Nephron (organoid): ENCODE data around the gene MAP3K8.
"Not testable (repeated sequence)": the region's sequence is repeated elsewhere in the genome, so short reads cannot be mapped to it uniquely, and the experiment has no call there.

Source experiments
- H3K27ac Mint-ChIP-seq, 3 experiments: 2 replicates each; pipeline ENCODE4 v1.8.0; 2020; ENCODE audit warnings: mixed read lengths in 3 of 3, mild to moderate bottlenecking in 2 of 3, moderate library complexity in 1 of 3
- H3K27me3 Mint-ChIP-seq: 2 replicates; pipeline ENCODE4 v1.8.0; 2021; ENCODE audit warnings: low read depth, mild to moderate bottlenecking, moderate library complexity, mixed read lengths
- H3K36me3 Mint-ChIP-seq: 2 replicates; pipeline ENCODE4 v1.8.0; 2020; ENCODE audit warnings: low read depth, mixed read lengths
- H3K4me1 Mint-ChIP-seq: 2 replicates; pipeline ENCODE4 v1.8.0; 2020; ENCODE audit warnings: mixed read lengths
- H3K4me3 Mint-ChIP-seq, 3 experiments: 2 replicates each; pipeline ENCODE4 v1.8.0; 2020; ENCODE audit warnings: mild to moderate bottlenecking in 3 of 3, mixed read lengths in 3 of 3, moderate library complexity in 2 of 3
- H3K9me3 Mint-ChIP-seq: 2 replicates; pipeline ENCODE4 v1.8.0; 2020; ENCODE audit warnings: mixed read lengths
- TF ChIP-seq, protein P1 (sequence below), 3 experiments: fragments of 200-600 bp; sonication (generic); IDR thresholded peaks; one replicate each; pipeline ENCODE4 v1.5.0; 2021; ENCODE audit warnings: antibody characterized with exemption in 3 of 3; ENCODE audit not compliant: unreplicated experiment in 3 of 3

MAP3K8 gene

DNA sequence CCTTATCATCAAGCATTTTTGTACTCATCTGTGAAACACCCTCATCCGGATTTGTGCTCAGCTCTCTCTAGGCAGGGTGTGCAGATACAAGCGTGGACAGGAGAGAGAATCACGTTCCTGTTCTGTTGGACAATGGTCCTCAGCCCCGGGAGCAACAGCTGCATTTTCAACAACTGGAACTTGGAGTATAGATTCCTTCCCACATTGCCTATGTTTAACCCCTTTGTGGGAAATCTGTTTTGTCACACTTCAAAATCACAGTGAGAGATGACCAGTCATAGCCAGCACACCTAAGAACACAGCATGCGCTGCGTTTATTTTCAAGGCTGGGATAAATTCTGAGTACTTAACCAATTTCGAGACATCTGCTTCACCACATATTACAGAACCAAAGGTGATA lies 32.5 kb downstream of the MAP3K8 start:
- peaks cover 4% of the 10 kb centered on the region for H3K27me3 Mint-ChIP-seq

DNA sequence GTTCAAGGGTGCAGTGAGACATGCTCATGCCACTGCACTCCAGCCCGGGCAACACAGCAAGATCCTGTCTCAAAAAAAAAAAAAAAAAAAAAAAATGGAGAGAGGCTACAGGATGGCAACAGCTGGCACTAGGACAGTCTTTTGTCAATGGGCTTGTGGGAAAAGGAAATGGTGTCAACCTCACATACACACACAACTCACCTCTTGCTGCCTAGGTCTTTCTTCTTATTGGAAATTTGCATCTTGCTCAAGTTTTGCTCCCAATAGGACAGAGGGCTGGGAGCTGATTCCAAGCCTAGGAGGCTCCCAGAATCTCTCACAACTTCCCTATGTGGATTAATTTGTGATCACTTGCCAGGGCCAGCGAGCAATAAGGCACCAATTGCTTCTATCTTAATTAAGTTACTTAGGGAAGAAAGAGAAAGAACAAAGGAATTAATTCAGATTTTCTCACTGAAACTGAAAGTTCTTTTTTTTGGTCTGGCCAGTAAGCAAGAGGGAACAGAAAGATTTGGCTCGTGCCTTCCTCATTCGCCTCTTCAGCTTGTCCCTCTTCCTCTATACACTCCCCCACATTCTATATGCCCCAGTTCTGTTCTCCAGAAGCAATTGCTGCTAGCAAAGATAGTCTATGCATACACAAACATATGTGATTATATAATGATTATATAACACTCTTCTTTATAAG lies 33.8 kb downstream of the MAP3K8 start:
- H3K36me3 Mint-ChIP-seq = no peaks in the 10 kb centered on the region
- H3K4me3 Mint-ChIP-seq = no peak overlapping the region
- peaks cover 3% of the 10 kb centered on the region for H3K9me3 Mint-ChIP-seq
- H3K4me1 Mint-ChIP-seq = peaks cover 11% of the 10 kb centered on the region
- H3K27ac Mint-ChIP-seq = no peak overlapping the region
- TF ChIP-seq, protein P1, sequence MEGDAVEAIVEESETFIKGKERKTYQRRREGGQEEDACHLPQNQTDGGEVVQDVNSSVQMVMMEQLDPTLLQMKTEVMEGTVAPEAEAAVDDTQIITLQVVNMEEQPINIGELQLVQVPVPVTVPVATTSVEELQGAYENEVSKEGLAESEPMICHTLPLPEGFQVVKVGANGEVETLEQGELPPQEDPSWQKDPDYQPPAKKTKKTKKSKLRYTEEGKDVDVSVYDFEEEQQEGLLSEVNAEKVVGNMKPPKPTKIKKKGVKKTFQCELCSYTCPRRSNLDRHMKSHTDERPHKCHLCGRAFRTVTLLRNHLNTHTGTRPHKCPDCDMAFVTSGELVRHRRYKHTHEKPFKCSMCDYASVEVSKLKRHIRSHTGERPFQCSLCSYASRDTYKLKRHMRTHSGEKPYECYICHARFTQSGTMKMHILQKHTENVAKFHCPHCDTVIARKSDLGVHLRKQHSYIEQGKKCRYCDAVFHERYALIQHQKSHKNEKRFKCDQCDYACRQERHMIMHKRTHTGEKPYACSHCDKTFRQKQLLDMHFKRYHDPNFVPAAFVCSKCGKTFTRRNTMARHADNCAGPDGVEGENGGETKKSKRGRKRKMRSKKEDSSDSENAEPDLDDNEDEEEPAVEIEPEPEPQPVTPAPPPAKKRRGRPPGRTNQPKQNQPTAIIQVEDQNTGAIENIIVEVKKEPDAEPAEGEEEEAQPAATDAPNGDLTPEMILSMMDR (IDR thresholded peaks at IDR 0.05; ENCODE audit: unreplicated experiment in 3 of 3) = no peak
- peaks cover 5% of the 10 kb centered on the region for H3K27me3 Mint-ChIP-seq

More for the DNA sequence above, 32.5 kb downstream of the MAP3K8 start:
- H3K36me3 Mint-ChIP-seq = no peaks in the 10 kb centered on the region
- TF ChIP-seq, protein P1 (IDR thresholded peaks at IDR 0.05; ENCODE audit: unreplicated experiment in 3 of 3) = no peak
- H3K4me3 Mint-ChIP-seq = no peak overlapping the region
- peaks cover 11% of the 10 kb centered on the region for H3K4me1 Mint-ChIP-seq
- peak overlapping the region in 1 of 3 experiments; percentile 15 for H3K27ac Mint-ChIP-seq
- H3K9me3 Mint-ChIP-seq = peaks cover 3% of the 10 kb centered on the region

DNA sequence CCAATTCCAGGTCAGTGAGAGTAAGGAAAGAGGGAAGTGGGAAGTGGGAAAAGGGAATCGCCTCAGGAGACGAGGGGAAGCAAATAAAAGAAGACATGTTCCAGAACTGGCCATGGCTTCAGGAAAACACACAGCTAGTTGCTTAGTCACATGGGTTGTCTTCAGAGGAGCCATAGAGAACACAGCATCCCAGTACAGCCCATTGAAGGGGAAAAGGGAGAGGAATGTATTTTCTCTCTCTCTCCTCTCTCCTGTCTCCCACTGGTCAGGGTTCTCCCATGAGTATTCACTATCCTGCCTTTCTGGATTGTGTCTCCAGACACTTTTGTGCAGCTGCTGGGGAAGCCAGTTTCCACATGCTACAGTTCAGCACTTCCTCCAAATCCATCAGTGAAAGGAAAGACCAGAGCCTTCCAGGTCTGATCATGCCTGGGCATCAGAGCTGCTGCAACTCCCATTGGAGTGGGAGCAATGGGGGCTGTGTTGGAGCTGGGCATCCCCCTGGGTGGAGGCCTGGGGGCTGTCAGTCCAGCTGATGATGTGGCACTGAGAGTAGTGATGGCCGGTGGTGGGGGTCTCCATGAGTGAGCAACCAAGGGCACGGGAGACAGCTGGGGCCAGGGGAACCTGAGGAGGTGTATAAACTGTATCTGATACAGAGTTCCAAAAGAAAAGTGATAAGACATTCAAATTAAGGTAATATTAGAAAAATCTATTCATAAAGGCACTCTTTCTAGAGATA lies 38.6 kb downstream of the MAP3K8 start:
- Mint-ChIP-seq H3K4me1 (peaks cover 5% of the 10 kb centered on the region), H3K27me3 (peaks cover 4% of the 10 kb centered on the region), H3K27ac (no peak overlapping the region), H3K9me3 (peaks cover 13% of the 10 kb centered on the region), H3K4me3 (no peak overlapping the region), H3K36me3 (no peaks in the 10 kb centered on the region)
- TF ChIP-seq, protein P1 (IDR thresholded peaks at IDR 0.05; ENCODE audit: unreplicated experiment in 3 of 3) = no peak

DNA sequence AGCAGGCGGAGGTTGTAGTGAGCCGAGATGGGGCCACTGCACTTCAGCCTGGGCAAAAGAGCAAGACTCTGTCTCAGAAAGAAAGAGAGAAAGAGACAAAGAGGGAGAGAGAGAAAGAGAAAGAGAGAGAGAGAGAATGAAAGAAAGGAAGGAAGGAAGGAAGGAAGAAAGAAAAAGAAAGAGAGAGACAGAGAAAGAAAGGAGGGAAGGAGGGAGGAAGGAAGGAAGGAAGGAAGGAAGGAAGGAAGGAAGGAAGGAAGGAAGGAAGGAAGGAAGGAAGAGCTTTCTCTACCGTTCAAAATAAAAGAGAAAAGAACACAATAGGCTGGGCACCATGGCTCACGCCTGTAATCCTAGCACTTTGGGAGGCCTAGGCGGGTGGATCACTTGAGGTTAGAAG lies 41.5 kb downstream of the MAP3K8 start:
- H3K27me3 Mint-ChIP-seq, H3K4me3 Mint-ChIP-seq, H3K36me3 Mint-ChIP-seq, H3K27ac Mint-ChIP-seq, H3K4me1 Mint-ChIP-seq: not testable (repeated sequence)
- H3K9me3 Mint-ChIP-seq = peaks cover 12% of the 10 kb centered on the region

DNA sequence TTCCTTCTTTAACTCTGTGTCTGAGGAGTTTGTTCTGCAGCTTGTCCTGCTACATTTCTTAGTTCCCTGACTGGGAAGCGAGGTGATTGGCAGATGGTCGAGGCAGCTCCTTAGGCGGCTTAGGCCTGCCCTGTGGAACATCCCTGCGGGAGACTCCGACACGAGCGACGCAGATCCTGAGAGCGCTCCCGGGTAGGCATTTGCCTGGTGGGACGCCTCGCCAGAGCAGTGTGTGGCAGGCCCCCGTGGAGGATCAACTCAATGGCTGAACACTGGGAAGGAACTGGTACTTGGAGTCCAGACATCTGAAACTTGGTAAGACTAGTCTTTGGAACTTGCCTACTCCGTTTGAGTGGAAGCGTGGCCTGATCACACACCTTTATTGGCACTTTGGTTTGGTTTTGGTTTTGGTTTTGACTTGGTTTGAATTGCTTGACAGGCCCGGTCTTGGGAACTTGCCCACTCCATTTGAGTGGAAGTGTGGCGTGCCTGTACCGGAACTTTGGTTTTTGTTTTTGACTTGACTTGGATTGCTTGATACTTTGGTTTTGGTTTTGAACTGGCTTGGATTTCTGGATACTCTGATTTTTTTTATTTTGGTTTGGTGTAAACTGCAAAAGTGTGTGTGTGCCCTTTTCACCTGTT lies 42.6 kb downstream of the MAP3K8 start:
- Mint-ChIP-seq H3K27ac (no peak overlapping the region), H3K27me3 (peaks cover 4% of the 10 kb centered on the region), H3K9me3 (peaks cover 16% of the 10 kb centered on the region), H3K4me1 (no peaks in the 10 kb centered on the region), H3K36me3 (no peaks in the 10 kb centered on the region), H3K4me3 (no peak overlapping the region)
- TF ChIP-seq, protein P1 (IDR thresholded peaks at IDR 0.05; ENCODE audit: unreplicated experiment in 3 of 3) = no peak

DNA sequence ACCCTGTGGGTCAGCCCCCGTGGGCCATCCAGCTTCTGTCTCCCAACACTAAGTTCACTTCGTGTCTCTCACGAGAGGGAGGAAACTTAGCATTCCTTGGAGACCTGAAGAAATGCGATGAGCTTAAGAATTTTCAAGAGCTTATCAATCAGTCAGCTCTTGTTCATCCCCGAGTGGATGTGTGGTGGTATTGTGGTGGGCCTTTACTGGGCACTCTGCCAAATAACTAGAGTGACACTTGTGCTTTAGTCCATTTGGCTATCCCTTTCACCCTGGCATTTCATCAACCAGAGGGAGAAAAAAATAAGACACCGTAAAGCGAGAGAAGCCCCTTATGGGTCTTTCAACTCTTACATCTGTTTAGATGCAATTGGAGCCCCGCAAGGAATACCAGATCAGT lies 45.5 kb downstream of the MAP3K8 start:
- H3K4me1 Mint-ChIP-seq, H3K27ac Mint-ChIP-seq, H3K36me3 Mint-ChIP-seq, H3K4me3 Mint-ChIP-seq, H3K27me3 Mint-ChIP-seq: not testable (repeated sequence)
- H3K9me3 Mint-ChIP-seq = peaks cover 30% of the 10 kb centered on the region
